ENCODE results near the gene PIGW. TPM values are rescaled to one million over a fixed set of nuclear protein-coding genes. Genes with fewer than 3 reads are reported as not detected.
A peak's percentile ranks its signal among the peaks of the same experiment; 100 is the strongest.
"Not testable (repeated sequence)": the region's sequence is repeated elsewhere in the genome, so short reads cannot be mapped to it uniquely, and the experiment has no call there.

The PIGW gene
- polyA plus RNA-seq, 6 donors from 2014 or later: 9.3 to 35.0 (median 12.4) TPM

GRCh38 chr17:36500745-36501225, 34.0 kb upstream of the PIGW start:
- no peak overlapping the region for H3K4me3 Mint-ChIP-seq
- no peaks in the 10 kb centered on the region for H3K9me3 Mint-ChIP-seq
- H3K27me3 Mint-ChIP-seq: no peaks in the 10 kb centered on the region
- peaks cover 0 to 13% (median 5%) of the 10 kb centered on the region in 3 donors for H3K4me1 Mint-ChIP-seq
- peaks cover 4 to 10% of the 10 kb centered on the region in 2 donors for H3K36me3 Mint-ChIP-seq
- ATAC-seq (ENCODE audit: low read depth in 2 of 2) (no peak), DNase-seq (no peak)
- peak overlapping the region in 1 of 6 donors; percentile 19 for H3K27ac Mint-ChIP-seq

DNA sequence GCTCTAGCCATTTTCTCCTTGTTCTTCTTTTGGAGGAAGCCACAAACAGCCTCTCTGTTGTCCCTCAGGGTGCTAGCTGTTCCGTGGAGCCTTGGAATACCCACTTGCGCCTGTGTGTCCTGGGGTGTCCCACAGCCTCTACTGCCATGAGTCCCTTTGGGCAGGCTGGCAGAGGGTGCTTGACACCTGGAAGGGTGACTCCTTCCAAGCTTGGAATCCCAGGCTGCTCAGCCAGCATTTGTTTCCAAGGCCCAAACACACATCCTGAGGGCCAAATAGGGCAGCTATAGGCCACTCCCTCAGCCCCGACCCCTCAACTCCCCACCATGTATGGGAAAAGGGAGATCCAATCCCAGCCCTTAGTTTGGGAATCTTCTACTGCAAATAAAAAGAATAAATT, 33.4 kb upstream of the PIGW start:
- H3K4me1 Mint-ChIP-seq: peaks cover 0 to 15% (median 5%) of the 10 kb centered on the region in 3 donors
- no peaks in the 10 kb centered on the region for H3K9me3 Mint-ChIP-seq
- H3K27ac Mint-ChIP-seq: peak overlapping the region in 1 of 6 donors; percentile 9
- peak overlapping the region in 1 of 8 donors; percentile 1 for H3K4me3 Mint-ChIP-seq
- DNase-seq (no peak), ATAC-seq (ENCODE audit: low read depth in 2 of 2) (no peak)
- H3K36me3 Mint-ChIP-seq: peaks cover 5 to 7% of the 10 kb centered on the region in 2 donors
- no peaks in the 10 kb centered on the region for H3K27me3 Mint-ChIP-seq

GRCh38 chr17:36501963-36502362, 32.8 kb upstream of the PIGW start:
- Mint-ChIP-seq H3K27ac (peak overlapping the region in 3 of 6 donors; percentile 9 to 76 (median 60)), H3K36me3 (peaks cover 0 to 7% of the 10 kb centered on the region in 2 donors), H3K9me3 (no peaks in the 10 kb centered on the region), H3K27me3 (no peaks in the 10 kb centered on the region), H3K4me1 (peaks cover 0 to 15% (median 5%) of the 10 kb centered on the region in 3 donors), H3K4me3 (no peak overlapping the region)
- no peak for ATAC-seq (ENCODE audit: low read depth in 2 of 2)
- no peak for DNase-seq

GRCh38 chr17:36503456-36504155, 31.2 kb upstream of the PIGW start:
- ATAC-seq (ENCODE audit: low read depth in 2 of 2) (no peak), DNase-seq (no peak)
- Mint-ChIP-seq H3K4me3 (no peak overlapping the region), H3K36me3 (peaks cover 0 to 7% of the 10 kb centered on the region in 2 donors), H3K9me3 (no peaks in the 10 kb centered on the region), H3K27ac (no peak overlapping the region), H3K27me3 (no peaks in the 10 kb centered on the region), H3K4me1 (peaks cover 0 to 15% (median 5%) of the 10 kb centered on the region in 3 donors)

DNA sequence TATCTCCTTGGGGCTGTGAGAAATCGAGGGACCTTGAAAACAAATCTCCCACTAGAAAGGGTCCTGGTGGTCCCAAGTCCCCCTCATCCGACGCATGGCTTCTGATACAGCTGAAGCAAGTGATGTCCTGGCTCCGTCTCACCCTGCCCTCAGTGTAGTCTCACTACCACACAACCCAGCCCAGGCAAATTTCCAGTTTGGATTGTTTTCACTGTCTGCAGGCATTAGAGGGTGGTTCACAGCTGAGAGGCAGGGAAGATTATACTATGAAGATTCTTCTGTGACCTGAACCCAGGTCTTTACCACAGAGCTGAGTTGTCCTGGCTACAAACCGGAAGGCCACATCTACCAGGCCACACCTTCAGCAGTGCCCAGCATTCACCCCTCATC, 30.6 kb upstream of the PIGW start:
- DNase-seq (no peak), ATAC-seq (ENCODE audit: low read depth in 2 of 2) (no peak)
- Mint-ChIP-seq H3K27ac (no peak overlapping the region), H3K4me3 (no peak overlapping the region), H3K36me3 (peaks cover 0 to 7% of the 10 kb centered on the region in 2 donors), H3K27me3 (no peaks in the 10 kb centered on the region), H3K9me3 (no peaks in the 10 kb centered on the region), H3K4me1 (peaks cover 0 to 15% (median 5%) of the 10 kb centered on the region in 3 donors)

- Mint-ChIP-seq H3K4me1 (peaks cover 0 to 15% (median 5%) of the 10 kb centered on the region in 3 donors), H3K4me3 (no peak overlapping the region), H3K27me3 (no peaks in the 10 kb centered on the region), H3K9me3 (no peaks in the 10 kb centered on the region), H3K27ac (peak overlapping the region in 1 of 6 donors; percentile 54), H3K36me3 (peaks cover 0 to 7% of the 10 kb centered on the region in 2 donors)
- DNase-seq (no peak), ATAC-seq (ENCODE audit: low read depth in 2 of 2) (no peak)
These were observed 29.6 kb upstream of the PIGW start for GRCh38 chr17:36505171-36505570.

DNA sequence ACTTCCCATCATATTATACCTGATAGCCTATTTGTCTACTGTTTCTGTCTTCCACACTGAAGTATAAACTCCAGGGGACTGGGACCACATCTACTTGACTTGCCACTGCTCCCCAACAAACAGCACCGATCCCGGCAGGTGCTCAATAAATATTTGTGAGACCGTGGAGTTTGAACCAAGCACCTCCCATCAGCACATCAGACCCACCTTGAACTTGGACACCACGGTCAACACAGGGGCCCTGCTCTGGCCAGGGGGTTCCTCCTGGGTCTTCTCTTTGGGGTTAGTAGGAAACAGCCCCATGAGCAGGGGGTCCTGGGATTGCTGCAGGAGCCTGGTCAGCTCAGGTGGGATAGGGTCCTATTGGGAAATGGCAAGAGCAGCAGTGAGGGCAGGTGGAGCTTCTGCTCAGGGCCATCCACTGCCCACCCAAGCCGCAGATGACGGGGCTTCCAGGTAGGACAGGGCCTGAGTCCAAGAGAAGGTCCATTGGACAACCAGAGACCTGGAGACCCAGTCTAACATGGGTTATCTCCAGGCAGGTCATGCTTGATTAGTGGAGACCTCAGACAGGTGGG, 28.4 kb upstream of the PIGW start:
- H3K36me3 Mint-ChIP-seq: peaks cover 4 to 7% of the 10 kb centered on the region in 2 donors

GRCh38 chr17:36506831-36507230, 28.0 kb upstream of the PIGW start:
- DNase-seq: no peak
- peaks cover 0 to 15% (median 5%) of the 10 kb centered on the region in 3 donors for H3K4me1 Mint-ChIP-seq
- H3K4me3 Mint-ChIP-seq: no peak overlapping the region
- H3K27ac Mint-ChIP-seq: no peak overlapping the region
- no peak for ATAC-seq (ENCODE audit: low read depth in 2 of 2)
- no peaks in the 10 kb centered on the region for H3K9me3 Mint-ChIP-seq
- H3K36me3 Mint-ChIP-seq: peaks cover 4 to 7% of the 10 kb centered on the region in 2 donors
- no peaks in the 10 kb centered on the region for H3K27me3 Mint-ChIP-seq

More for the DNA sequence above, 28.4 kb upstream of the PIGW start:
- DNase-seq (no peak), ATAC-seq (ENCODE audit: low read depth in 2 of 2) (no peak)
- Mint-ChIP-seq H3K27me3 (no peaks in the 10 kb centered on the region), H3K9me3 (no peaks in the 10 kb centered on the region), H3K4me1 (peaks cover 0 to 15% (median 5%) of the 10 kb centered on the region in 3 donors), H3K27ac (peak overlapping the region in 1 of 6 donors; percentile 39), H3K4me3 (no peak overlapping the region)

DNA sequence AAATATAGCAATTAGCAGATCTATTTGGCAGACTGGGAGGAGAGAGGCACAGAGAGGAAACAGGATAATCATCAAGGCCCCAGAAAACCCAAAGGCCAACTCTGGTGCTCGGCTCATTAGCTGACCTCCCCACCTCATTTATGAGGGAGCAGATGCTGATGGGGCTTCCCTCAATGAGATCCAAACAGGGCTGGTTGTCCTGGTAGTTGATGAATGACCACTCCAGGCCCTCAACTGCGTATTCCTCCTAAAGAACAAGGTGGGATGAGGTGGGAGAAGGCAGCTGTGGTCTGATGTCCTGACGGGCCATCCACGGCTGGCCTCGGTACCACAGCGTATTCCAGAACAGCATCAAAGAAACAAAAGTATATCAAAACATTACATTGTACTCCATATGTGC, 27.5 kb upstream of the PIGW start:
- H3K27me3 Mint-ChIP-seq: no peaks in the 10 kb centered on the region
- H3K4me1 Mint-ChIP-seq: peaks cover 0 to 13% (median 5%) of the 10 kb centered on the region in 3 donors
- no peaks in the 10 kb centered on the region for H3K9me3 Mint-ChIP-seq
- H3K36me3 Mint-ChIP-seq: peaks cover 4 to 7% of the 10 kb centered on the region in 2 donors
- H3K27ac Mint-ChIP-seq: no peak overlapping the region
- no peak overlapping the region for H3K4me3 Mint-ChIP-seq
- ATAC-seq (ENCODE audit: low read depth in 2 of 2): no peak
- no peak for DNase-seq

DNA sequence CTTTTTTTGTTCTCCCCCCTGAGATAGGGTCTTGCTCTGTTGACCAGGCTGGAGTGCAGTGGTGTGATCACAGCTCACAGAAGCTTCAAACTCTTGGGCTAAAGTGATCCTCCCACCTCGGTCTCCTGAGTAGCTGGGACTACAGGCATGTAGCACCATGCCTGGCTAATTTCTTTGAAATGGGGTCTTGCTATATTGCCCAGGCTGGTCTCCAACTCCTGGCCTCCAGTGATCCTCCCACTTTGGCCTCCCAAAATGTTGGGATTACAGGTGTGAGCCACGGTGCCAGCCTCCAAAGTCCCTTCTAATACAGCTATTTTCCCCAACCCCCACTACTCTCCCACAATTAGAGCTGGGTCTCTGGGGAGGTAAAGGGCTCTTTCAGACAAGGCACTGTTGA, 26.3 kb upstream of the PIGW start:
- H3K9me3 Mint-ChIP-seq; DNase-seq; H3K36me3 Mint-ChIP-seq; ATAC-seq (ENCODE audit: low read depth in 2 of 2); H3K4me1 Mint-ChIP-seq; H3K27me3 Mint-ChIP-seq; H3K4me3 Mint-ChIP-seq: not testable (repeated sequence)
- H3K27ac Mint-ChIP-seq: peak overlapping the region in 1 of 6 donors; percentile 54

GRCh38 chr17:36509272-36509985, 25.4 kb upstream of the PIGW start:
- ATAC-seq (ENCODE audit: low read depth in 2 of 2) (no peak), DNase-seq (no peak)
- peak overlapping the region in 2 of 6 donors; percentile 12 to 51 for H3K27ac Mint-ChIP-seq
- H3K4me3 Mint-ChIP-seq: no peak overlapping the region
- H3K4me1 Mint-ChIP-seq: peaks cover 0 to 7% (median 0%) of the 10 kb centered on the region in 3 donors
- no peaks in the 10 kb centered on the region for H3K27me3 Mint-ChIP-seq
- H3K36me3 Mint-ChIP-seq: peaks cover 4 to 7% of the 10 kb centered on the region in 2 donors
- no peaks in the 10 kb centered on the region for H3K9me3 Mint-ChIP-seq

- Mint-ChIP-seq H3K4me3 (no peak overlapping the region), H3K4me1 (peaks cover 0 to 4% (median 0%) of the 10 kb centered on the region in 3 donors), H3K9me3 (no peaks in the 10 kb centered on the region), H3K27me3 (no peaks in the 10 kb centered on the region), H3K27ac (no peak overlapping the region), H3K36me3 (peaks cover 4% of the 10 kb centered on the region in 2 donors)
- no peak for ATAC-seq (ENCODE audit: low read depth in 2 of 2)
- DNase-seq: no peak
These were observed 24.2 kb upstream of the PIGW start for GRCh38 chr17:36510636-36511035.

DNA sequence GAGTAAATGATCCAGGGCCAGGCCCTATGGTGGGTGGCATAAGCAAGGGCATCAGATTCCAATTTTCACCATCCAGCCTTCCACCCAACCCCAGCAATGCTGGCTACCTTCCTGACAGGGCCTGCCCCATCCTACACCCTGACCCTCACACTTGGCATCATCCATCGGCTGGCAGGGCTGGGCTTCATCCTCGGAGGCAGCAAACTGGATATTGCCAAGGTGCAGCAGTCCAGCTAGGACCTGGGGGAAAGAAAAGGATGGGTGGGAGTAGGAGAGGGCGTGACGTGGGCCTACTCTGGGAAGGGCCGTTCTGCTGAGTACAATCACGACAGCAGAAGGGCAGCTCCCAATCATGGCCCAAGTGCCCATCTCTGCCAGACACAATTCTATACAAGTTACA, 23.6 kb upstream of the PIGW start:
- Mint-ChIP-seq H3K4me3 (no peak overlapping the region), H3K27ac (peak overlapping the region in 1 of 6 donors; percentile 58), H3K36me3 (peaks cover 0 to 4% of the 10 kb centered on the region in 2 donors), H3K9me3 (no peaks in the 10 kb centered on the region), H3K4me1 (no peaks in the 10 kb centered on the region), H3K27me3 (no peaks in the 10 kb centered on the region)
- DNase-seq: no peak
- ATAC-seq (ENCODE audit: low read depth in 2 of 2): no peak
